Central memory CD4-positive, alpha-beta T cell (primary cell): ENCODE measurements around the gene GPR146.
A peak's percentile ranks its signal among the peaks of the same experiment; 100 is the strongest.

ENCODE experiments used
- DNase-seq: peaks from one replicate; pipeline ENCODE4 v3.0.0; 2022

GPR146 gene

DNA sequence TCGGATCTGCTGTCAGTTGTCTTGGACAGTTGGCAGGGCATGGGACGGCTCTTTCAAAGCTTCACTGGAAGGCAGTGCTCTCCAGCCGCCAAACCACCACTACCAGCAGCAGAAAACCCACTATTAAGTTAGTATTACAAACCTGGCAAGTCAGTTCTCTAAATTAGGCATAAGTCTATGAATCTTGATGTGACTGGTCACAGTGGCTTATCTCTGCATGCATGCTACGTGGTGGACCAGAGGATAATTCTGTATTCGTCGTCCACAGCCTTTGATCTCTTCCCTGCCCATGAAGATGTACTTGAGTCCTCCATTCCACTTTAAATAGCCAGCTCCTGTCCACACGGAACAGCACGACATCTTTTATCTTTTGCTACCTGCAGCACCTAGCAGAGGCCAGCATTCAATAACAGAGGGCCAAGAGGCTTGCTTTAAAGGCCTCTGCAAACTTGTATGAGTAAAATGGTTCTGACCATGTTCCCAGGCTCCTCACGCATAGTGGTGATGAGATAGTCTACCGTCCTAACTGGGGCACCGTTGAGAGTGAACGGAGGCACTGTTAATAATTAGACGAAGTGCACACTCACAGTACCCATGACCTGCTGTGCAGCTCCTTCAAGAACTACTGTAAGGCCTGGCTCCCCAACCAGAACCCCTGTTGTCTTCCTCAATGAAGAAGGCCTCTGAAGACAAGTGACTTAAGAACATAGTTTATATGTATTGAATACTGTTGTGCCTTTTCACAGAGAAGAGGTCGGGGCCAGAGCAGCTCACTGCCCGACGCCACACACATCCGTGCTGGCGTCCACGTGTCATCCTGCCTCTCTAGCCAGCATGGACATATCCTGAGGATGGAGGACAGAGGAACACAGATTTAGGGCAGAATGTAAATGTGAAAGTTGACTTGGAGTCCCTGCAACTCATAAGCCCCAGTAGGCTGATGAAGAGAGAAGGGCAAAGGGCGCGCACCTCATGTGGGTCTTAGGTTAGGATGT lies 1.0 kb downstream of the GPR146 start:
- no peak for DNase-seq

DNA sequence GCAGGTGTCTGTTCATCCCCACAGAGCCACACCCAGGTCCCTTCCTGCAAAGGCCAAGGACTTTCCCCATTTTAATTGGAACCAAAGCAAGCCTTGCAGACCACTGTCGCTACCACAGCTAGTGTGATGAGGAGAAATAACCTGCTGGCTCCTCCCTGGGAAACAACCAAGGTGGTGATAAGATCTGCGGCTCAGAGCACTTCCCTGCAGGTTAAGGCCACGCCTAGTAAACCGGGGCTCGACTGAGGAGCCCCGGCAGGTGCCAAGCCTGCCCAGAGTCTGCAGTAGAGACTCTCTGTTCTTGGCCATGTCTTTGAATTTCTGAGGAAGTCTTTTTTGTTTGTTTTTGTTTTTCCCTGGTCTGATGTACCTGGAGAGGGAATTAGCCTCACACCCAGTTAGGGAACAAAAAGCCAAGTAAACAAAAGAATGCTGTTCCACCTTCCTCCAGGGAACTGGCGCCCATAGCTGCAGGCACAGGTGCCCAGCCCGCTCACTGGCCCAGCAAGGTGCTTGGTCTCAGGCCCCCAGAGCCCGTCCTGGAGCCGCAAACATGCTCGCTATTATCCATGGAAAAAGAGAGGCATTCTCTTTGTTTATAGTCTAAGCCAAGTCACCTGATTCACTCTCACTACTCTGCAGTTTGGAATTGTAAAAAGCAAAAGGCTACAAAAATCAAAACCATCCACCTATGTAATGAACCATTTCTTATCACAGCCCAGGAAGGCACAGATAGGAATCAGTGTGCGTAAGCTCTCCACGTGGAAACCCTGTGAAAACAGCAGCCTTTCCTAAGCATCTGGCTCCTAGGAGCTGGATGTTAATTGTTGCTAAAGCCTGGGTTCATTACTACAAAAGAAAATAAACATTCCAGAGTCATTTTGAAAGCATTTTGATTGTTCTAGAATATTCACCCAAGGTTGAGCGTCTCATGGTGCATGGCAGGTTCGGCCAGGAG lies 2.7 kb downstream of the GPR146 start:
- peak; percentile 80 for DNase-seq

DNA sequence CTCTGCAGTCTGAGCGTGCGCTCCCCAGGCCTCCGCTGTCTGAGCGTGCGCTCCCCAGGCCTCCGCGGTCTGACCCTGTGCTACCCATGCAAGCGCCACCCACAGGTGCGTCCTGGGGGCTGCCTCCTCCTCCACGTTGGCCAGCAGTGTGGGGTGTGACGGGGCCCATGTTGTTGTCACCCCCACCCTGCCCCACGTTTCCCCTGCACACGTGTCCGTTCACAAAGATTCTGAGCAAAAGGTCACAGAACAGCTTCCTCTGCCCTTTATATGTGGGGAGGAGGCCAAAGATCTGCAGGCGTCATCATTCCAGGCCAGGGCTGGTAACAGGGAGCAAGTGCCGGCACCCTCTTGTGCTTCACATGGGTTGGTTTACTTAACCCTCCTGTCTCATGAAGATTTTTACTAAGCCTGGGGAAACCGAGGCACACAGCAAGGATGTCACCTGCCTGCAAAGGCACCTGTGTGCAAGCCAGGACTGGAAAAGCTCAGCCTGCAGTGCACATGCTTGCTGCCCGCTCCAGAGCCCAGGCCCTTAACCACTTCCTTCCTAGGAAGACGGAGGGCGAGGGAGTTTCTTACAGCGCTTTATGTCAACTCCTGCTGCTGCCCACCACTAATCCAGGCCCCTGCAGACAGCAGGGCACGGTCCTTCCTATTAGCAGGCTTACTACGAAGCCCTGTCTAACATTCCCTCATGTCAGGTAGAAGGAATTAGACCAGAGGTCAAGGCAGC lies 4.8 kb downstream of the GPR146 start:
- DNase-seq, result no peak

GRCh38 chr7:1049801-1050200 lies 5.5 kb downstream of the GPR146 start:
- DNase-seq, result no peak

- DNase-seq, result no peak
Observed at GRCh38 chr7:1050254-1050906, 6.0 kb downstream of the GPR146 start.

DNA sequence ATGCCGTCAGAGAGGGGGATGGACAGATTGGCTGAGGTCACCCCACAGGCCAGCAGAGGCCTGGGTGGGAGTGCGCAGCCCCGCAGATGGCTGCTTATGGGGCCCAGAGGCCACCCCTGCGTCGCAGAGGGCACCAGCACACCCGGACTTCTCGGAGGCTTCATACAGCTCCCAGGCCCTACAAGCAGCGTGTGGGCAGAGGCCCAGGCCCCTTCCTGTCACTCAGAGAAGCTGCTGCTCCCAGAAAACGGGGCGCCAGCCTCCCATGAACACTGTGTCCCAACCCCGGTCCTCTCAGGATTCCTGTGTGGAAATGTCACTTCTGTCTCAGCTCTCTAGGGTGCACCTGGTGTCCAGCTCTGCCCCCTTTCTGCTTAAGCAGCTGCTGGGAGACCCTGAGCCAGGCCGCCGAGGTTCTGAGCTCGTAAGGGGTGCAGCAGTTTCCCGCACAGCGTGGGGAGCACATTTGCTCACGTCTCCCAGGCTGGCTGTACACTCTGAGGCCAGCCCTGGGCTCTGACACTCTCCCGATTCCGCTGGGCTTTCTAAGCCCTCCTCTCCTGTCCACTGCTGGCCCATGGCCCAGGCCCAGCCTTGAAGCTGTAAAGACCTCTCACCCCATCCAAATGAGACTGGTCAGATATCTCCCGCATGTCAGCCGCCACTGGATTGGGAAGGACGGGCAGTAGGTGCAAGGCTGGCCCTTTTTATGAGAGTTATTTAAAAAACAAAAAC lies 6.8 kb downstream of the GPR146 start:
- DNase-seq, result no peak

GRCh38 chr7:1052031-1052818 lies 7.9 kb downstream of the GPR146 start:
- DNase-seq, result no peak

DNA sequence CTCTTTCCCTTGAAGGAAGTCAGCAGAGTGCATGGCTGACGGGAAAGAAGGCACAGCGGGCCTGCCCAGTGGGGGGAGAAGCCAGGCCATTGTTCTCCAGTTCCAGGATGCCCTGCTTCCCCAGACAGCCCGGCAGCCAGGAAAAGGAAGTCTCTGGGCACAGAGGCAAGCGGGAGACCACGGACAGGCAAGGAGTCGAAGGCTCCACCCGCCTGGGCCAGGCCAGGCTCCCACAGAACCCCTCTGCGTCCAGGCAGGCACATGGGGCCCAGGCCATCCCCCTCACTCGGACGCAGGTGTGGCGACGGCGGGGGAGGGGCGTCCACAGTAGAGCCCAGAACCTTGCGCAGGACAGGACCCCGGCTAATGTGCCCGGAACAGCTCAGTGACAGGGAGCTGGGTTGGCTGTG lies 8.7 kb downstream of the GPR146 start:
- no peak for DNase-seq

- no peak for DNase-seq
Observed at GRCh38 chr7:1053816-1054370, 9.5 kb downstream of the GPR146 start.

GRCh38 chr7:1054438-1054837 lies 10.1 kb downstream of the GPR146 start:
- no peak for DNase-seq

GRCh38 chr7:1054861-1055450 lies 10.6 kb downstream of the GPR146 start:
- DNase-seq, result peak; percentile 47

- DNase-seq, result no peak
Observed at GRCh38 chr7:1055491-1055955, 11.2 kb downstream of the GPR146 start.

GRCh38 chr7:1055956-1056784 lies 11.8 kb downstream of the GPR146 start:
- DNase-seq, result no peak

DNA sequence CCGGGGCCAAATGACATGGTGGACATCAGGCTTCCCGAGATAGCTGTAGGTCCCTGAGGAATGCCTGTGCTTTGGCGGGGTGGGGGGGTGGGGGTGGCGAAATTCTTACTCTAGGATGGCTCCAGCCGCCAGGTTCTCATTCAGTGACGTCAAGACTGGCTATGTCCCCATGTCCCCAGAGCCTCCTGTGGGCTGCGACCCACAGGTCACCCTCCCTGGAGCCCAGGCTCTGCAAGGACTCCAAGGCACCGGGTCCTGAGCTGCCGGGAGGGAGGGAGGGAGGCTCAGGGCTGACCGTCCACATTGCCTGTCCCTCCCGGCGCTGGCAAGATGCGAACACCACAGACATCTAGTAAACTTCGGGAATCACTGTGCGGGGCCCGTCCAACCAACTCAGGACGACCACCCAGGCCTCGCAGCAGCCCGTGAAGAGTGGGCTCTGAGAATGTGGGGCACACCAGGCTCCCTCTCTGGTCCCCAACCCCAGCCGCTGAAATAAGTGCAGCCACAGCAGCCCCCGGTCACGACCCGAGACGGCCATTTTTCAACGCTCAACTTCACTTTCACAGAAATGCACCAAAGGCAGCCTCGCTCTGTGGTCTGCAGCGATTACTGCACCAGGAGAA lies 12.6 kb downstream of the GPR146 start:
- no peak for DNase-seq

GRCh38 chr7:1057416-1058291 lies 13.3 kb downstream of the GPR146 start:
- DNase-seq, result no peak

- DNase-seq, result no peak
Observed at GRCh38 chr7:1058311-1058710, 14.0 kb downstream of the GPR146 start.

DNA sequence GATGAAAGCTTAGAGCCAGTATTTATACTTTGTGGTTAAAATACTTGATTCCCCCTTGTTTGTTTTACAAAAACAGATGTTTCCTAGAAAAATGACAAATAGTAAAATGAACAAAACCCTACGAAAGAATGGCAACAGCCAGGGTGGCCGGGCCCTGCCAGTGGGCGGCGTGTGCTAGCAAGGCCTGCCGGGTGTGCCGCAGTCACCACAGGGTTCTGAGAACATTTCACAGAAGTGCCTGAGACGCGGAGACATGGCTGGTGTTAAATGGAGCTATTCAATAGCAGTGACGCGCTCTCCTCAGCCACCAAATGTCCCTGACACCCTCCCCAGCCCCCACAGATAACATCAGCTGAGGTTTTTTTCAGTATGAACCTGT lies 14.5 kb downstream of the GPR146 start:
- peak; percentile 39 for DNase-seq
